GM20000 (cell line): ENCODE results near the gene CAMK1D.
"Not testable (repeated sequence)": the region's sequence is repeated elsewhere in the genome, so short reads cannot be mapped to it uniquely, and the experiment has no call there.

Experiments
- DNase-seq: peaks from one replicate; pipeline ENCODE4 v3.0.0; 2012; ENCODE audit warnings: low spot score
- CTCF ChIP-seq: IDR thresholded peaks from 2 replicates; pipeline ENCODE4 v1.5.1; 2012; ENCODE audit warnings: mild to moderate bottlenecking, control low read depth; ENCODE audit errors: extremely low read depth, missing control alignments

The CAMK1D gene

GRCh38 chr10:12541446-12542067 is 192.2 kb downstream of the CAMK1D start:
- DNase-seq, result no peak
- no peak for TF ChIP-seq CTCF

- no peak for DNase-seq
These were observed 192.9 kb downstream of the CAMK1D start for GRCh38 chr10:12542133-12542670.

GRCh38 chr10:12543589-12543988 is 194.2 kb downstream of the CAMK1D start:
- TF ChIP-seq CTCF, result no peak
- DNase-seq, result no peak

More at GRCh38 chr10:12542133-12542670, 192.9 kb downstream of the CAMK1D start:
- TF ChIP-seq CTCF, result no peak

GRCh38 chr10:12546160-12546802 is 196.9 kb downstream of the CAMK1D start:
- not testable (repeated sequence) for DNase-seq

- no peak for TF ChIP-seq CTCF
- DNase-seq, result no peak
These were observed 198.0 kb downstream of the CAMK1D start for GRCh38 chr10:12547301-12547771.

GRCh38 chr10:12549297-12549696 is 199.9 kb downstream of the CAMK1D start:
- no peak for TF ChIP-seq CTCF
- no peak for DNase-seq

GRCh38 chr10:12550994-12551393 is 201.6 kb downstream of the CAMK1D start:
- DNase-seq, result no peak
- no peak for TF ChIP-seq CTCF
